ENCODE measurements around the gene SLC12A6. TPM values are rescaled to one million over a fixed set of nuclear protein-coding genes. Genes with fewer than 3 reads are reported as not detected.
"Not testable (repeated sequence)": the region's sequence is repeated elsewhere in the genome, so short reads cannot be mapped to it uniquely, and the experiment has no call there.

The SLC12A6 gene
- total and polyA plus RNA-seq, 8 donors, result 25.3 to 47.4 (median 29.7) TPM

DNA sequence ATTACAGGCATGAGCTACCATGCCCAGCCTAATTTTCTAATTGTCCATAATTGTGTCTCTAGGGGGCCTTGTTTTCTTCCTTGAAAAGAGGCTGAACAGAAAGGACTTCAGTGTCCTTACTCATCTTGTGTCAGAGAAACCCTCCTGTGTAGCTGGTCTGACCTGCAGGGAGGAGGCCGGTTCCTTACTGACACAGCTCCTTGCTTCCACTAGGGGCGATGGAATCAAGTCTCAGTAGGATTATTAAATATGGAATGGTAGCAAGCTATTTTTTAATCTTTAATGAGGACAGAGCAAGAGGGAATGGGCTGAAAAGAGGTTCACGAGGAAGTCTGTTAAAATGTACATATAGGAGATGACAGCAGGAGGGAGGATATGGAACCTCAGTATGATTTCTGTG lies 20.8 kb upstream of the SLC12A6 start:
- no peak overlapping the region for H3K4me3 ChIP-seq
- intact Hi-C loops (cut with DNase I), result no loop called here
- DNase-seq (no peak), ATAC-seq (no peak)
- H3K4me1 ChIP-seq, result no peaks in the 10 kb centered on the region
- TF ChIP-seq CTCF (IDR thresholded peaks at IDR 0.05), result no peak
- H3K9me3 ChIP-seq, result no peaks in the 10 kb centered on the region
- H3K27me3 ChIP-seq, result no peaks in the 10 kb centered on the region
- peaks cover 0 to 67% of the 10 kb centered on the region in 2 donors for H3K36me3 ChIP-seq
- H3K27ac ChIP-seq, result no peak overlapping the region

GRCh38 chr15:34357653-34358052 lies 20.1 kb upstream of the SLC12A6 start:
- intact Hi-C loops (cut with DNase I), result no loop called here
- no peak for ATAC-seq
- TF ChIP-seq CTCF (IDR thresholded peaks at IDR 0.05), result no peak

GRCh38 chr15:34355241-34355640 lies 17.7 kb upstream of the SLC12A6 start:
- Histone ChIP-seq H3K36me3 (peaks cover 0 to 50% of the 10 kb centered on the region in 2 donors), H3K9me3 (no peaks in the 10 kb centered on the region), H3K27me3 (no peaks in the 10 kb centered on the region), H3K4me1 (no peaks in the 10 kb centered on the region), H3K4me3 (no peak overlapping the region), H3K27ac (no peak overlapping the region)
- no peak for ATAC-seq
- intact Hi-C loops (cut with DNase I), result no loop called here
- DNase-seq, result no peak
- no peak for TF ChIP-seq CTCF (IDR thresholded peaks at IDR 0.05)

More at GRCh38 chr15:34357653-34358052, 20.1 kb upstream of the SLC12A6 start:
- H3K27me3 ChIP-seq, result no peaks in the 10 kb centered on the region
- no peak overlapping the region for H3K27ac ChIP-seq
- H3K9me3 ChIP-seq, result no peaks in the 10 kb centered on the region
- no peak overlapping the region for H3K4me3 ChIP-seq
- no peaks in the 10 kb centered on the region for H3K4me1 ChIP-seq
- peaks cover 0 to 67% of the 10 kb centered on the region in 2 donors for H3K36me3 ChIP-seq
- no peak for DNase-seq

DNA sequence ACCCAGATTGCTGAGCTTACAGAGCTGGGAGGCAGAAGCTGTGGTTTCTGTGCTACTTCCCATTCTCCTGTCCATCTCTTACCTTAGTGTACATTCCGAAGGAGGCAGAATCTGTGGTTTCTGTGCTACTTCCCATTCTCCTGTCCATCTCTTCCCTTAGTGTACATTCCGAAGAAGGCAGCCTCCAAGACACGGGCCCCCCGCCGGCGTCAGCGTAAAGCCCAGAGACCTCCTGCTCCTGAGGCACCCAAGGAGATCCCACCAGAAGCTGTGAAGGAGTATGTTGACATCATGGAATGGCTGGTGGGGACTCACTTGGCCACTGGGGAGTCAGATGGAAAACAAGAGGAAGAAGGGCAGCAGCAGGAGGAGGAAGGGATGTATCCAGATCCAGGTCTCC lies 16.7 kb upstream of the SLC12A6 start:
- intact Hi-C loops (cut with DNase I), result no loop called here
- no peak for TF ChIP-seq CTCF (IDR thresholded peaks at IDR 0.05)
- DNase-seq (no peak), ATAC-seq (no peak)
- no peaks in the 10 kb centered on the region for H3K27me3 ChIP-seq
- no peak overlapping the region for H3K27ac ChIP-seq
- H3K4me1 ChIP-seq, result no peaks in the 10 kb centered on the region
- H3K9me3 ChIP-seq, result no peaks in the 10 kb centered on the region
- H3K36me3 ChIP-seq, result peaks cover 0 to 40% of the 10 kb centered on the region in 2 donors
- no peak overlapping the region for H3K4me3 ChIP-seq

DNA sequence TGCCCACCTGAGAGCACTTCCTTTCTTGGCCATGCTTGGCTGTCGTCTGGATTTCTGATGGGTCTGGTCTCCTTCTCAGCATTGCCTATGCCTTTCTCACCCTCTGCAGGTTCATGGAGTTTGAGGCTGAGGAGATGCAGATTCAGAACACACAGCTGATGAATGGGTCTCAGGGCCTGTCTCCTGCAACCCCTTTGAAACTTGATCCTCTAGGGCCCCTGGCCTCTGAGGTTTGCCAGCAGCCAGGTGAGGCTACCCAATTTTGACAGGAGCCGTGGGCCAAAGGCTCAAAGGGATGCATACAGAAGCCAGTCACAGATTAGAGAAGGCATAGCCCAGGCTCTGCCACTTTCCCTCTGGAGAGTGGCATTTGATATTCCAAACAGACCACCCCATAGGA lies 16.0 kb upstream of the SLC12A6 start:
- H3K36me3 ChIP-seq, result peaks cover 0 to 34% of the 10 kb centered on the region in 2 donors
- H3K27ac ChIP-seq, result no peak overlapping the region
- no peaks in the 10 kb centered on the region for H3K4me1 ChIP-seq
- DNase-seq (no peak), ATAC-seq (no peak)
- no peak for TF ChIP-seq CTCF (IDR thresholded peaks at IDR 0.05)
- no peaks in the 10 kb centered on the region for H3K9me3 ChIP-seq
- H3K4me3 ChIP-seq, result no peak overlapping the region
- no peaks in the 10 kb centered on the region for H3K27me3 ChIP-seq
- intact Hi-C loops (cut with DNase I), result no loop called here

DNA sequence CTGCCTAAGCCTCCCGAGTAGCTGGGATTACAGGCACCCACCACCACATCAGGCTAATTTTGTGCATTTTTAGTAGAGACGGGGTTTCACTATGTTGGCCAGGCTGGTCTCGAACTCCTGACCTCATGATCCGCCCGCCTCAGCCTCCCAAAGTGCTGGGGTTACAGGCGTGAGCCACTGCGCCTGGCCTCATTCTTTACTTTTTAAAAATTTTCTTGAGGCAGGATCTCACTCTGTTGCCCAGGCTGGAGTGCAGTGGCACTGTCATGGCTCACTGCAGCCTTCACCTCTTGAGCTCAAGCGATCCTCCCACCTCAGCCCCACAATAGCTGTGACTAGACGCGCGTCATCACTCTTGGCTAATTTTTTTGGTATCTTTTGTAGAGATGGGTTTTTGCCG lies 15.4 kb upstream of the SLC12A6 start:
- H3K4me3 ChIP-seq; DNase-seq; intact Hi-C loops (cut with DNase I); H3K4me1 ChIP-seq; H3K9me3 ChIP-seq; H3K27ac ChIP-seq; H3K27me3 ChIP-seq; ATAC-seq: not testable (repeated sequence)
- peaks cover 0 to 28% of the 10 kb centered on the region in 2 donors for H3K36me3 ChIP-seq

Measured in left lung (tissue), 10 donors.